IPS-15b (cell line): ENCODE measurements around the gene NTRK3.

Source experiments
- H3K27me3 ChIP-seq: one replicate; pipeline ENCODE4 v1.6.1; 2013; ENCODE audit warnings: low read length; ENCODE audit not compliant: control insufficient read depth, insufficient read depth
- H3K36me3 ChIP-seq: one replicate; pipeline ENCODE4 v1.6.1; 2013; ENCODE audit warnings: low read length; ENCODE audit not compliant: control insufficient read depth, insufficient read depth
- H3K4me1 ChIP-seq: one replicate; pipeline ENCODE4 v1.6.1; 2013; ENCODE audit warnings: mild to moderate bottlenecking, low read length; ENCODE audit not compliant: control insufficient read depth, insufficient read depth
- H3K4me3 ChIP-seq: one replicate; pipeline ENCODE4 v1.5.1; 2013; ENCODE audit warnings: low read depth, low read length
- H3K9ac ChIP-seq: one replicate; pipeline ENCODE4 v1.6.1; 2013; ENCODE audit warnings: low read depth, mild to moderate bottlenecking, low read length
- H3K9me3 ChIP-seq: one replicate; pipeline ENCODE4 v1.6.1; 2013; ENCODE audit warnings: mild to moderate bottlenecking, low read length; ENCODE audit not compliant: control insufficient read depth, insufficient read depth

Gene NTRK3

GRCh38 chr15:87985451-87985850 lies 271.1 kb downstream of the NTRK3 start:
- Histone ChIP-seq H3K36me3 (no peaks in the 10 kb centered on the region), H3K27me3 (no peaks in the 10 kb centered on the region)

GRCh38 chr15:87981969-87982368 lies 274.6 kb downstream of the NTRK3 start:
- no peaks in the 10 kb centered on the region for H3K4me1 ChIP-seq
- no peak overlapping the region for H3K4me3 ChIP-seq
- no peaks in the 10 kb centered on the region for H3K36me3 ChIP-seq
- no peak overlapping the region for H3K9ac ChIP-seq
- H3K9me3 ChIP-seq, result no peaks in the 10 kb centered on the region
- H3K27me3 ChIP-seq, result no peaks in the 10 kb centered on the region

More at GRCh38 chr15:87985451-87985850, 271.1 kb downstream of the NTRK3 start:
- H3K9ac ChIP-seq, result no peak overlapping the region
- no peak overlapping the region for H3K4me3 ChIP-seq
- H3K4me1 ChIP-seq, result no peaks in the 10 kb centered on the region
- no peaks in the 10 kb centered on the region for H3K9me3 ChIP-seq

- Histone ChIP-seq H3K4me3 (no peak overlapping the region), H3K9me3 (no peaks in the 10 kb centered on the region), H3K4me1 (no peaks in the 10 kb centered on the region), H3K36me3 (no peaks in the 10 kb centered on the region), H3K9ac (no peak overlapping the region), H3K27me3 (no peaks in the 10 kb centered on the region)
Measured at GRCh38 chr15:87977907-87978306, 278.6 kb downstream of the NTRK3 start.

GRCh38 chr15:87976552-87976951 lies 280.0 kb downstream of the NTRK3 start:
- Histone ChIP-seq H3K9ac (no peak overlapping the region), H3K4me3 (no peak overlapping the region), H3K4me1 (no peaks in the 10 kb centered on the region), H3K36me3 (no peaks in the 10 kb centered on the region), H3K9me3 (no peaks in the 10 kb centered on the region), H3K27me3 (no peaks in the 10 kb centered on the region)

GRCh38 chr15:87973501-87974215 lies 282.9 kb downstream of the NTRK3 start:
- Histone ChIP-seq H3K4me1 (no peaks in the 10 kb centered on the region), H3K27me3 (no peaks in the 10 kb centered on the region), H3K9me3 (no peaks in the 10 kb centered on the region), H3K9ac (no peak overlapping the region), H3K36me3 (no peaks in the 10 kb centered on the region), H3K4me3 (no peak overlapping the region)

GRCh38 chr15:87971076-87971475 lies 285.5 kb downstream of the NTRK3 start:
- Histone ChIP-seq H3K4me3 (no peak overlapping the region), H3K36me3 (no peaks in the 10 kb centered on the region), H3K27me3 (no peaks in the 10 kb centered on the region), H3K4me1 (no peaks in the 10 kb centered on the region), H3K9ac (no peak overlapping the region), H3K9me3 (no peaks in the 10 kb centered on the region)

- Histone ChIP-seq H3K4me3 (no peak overlapping the region), H3K9me3 (no peaks in the 10 kb centered on the region), H3K9ac (no peak overlapping the region), H3K36me3 (no peaks in the 10 kb centered on the region), H3K4me1 (no peaks in the 10 kb centered on the region), H3K27me3 (no peaks in the 10 kb centered on the region)
Measured at GRCh38 chr15:87967951-87968350, 288.6 kb downstream of the NTRK3 start.

GRCh38 chr15:87965304-87965703 lies 291.2 kb downstream of the NTRK3 start:
- H3K4me3 ChIP-seq, result no peak overlapping the region
- H3K36me3 ChIP-seq, result no peaks in the 10 kb centered on the region
- H3K9ac ChIP-seq, result no peak overlapping the region
- H3K4me1 ChIP-seq, result no peaks in the 10 kb centered on the region
- no peaks in the 10 kb centered on the region for H3K27me3 ChIP-seq
- H3K9me3 ChIP-seq, result no peaks in the 10 kb centered on the region

- no peak overlapping the region for H3K9ac ChIP-seq
- no peaks in the 10 kb centered on the region for H3K27me3 ChIP-seq
- no peaks in the 10 kb centered on the region for H3K9me3 ChIP-seq
- no peak overlapping the region for H3K4me3 ChIP-seq
- H3K4me1 ChIP-seq, result no peaks in the 10 kb centered on the region
- H3K36me3 ChIP-seq, result no peaks in the 10 kb centered on the region
Measured at GRCh38 chr15:87962428-87962827, 294.1 kb downstream of the NTRK3 start.

GRCh38 chr15:87961851-87962420 lies 294.6 kb downstream of the NTRK3 start:
- Histone ChIP-seq H3K4me1 (no peaks in the 10 kb centered on the region), H3K36me3 (no peaks in the 10 kb centered on the region), H3K9me3 (no peaks in the 10 kb centered on the region), H3K9ac (no peak overlapping the region), H3K4me3 (no peak overlapping the region), H3K27me3 (no peaks in the 10 kb centered on the region)

GRCh38 chr15:87959662-87960061 lies 296.9 kb downstream of the NTRK3 start:
- H3K4me1 ChIP-seq, result no peaks in the 10 kb centered on the region
- no peaks in the 10 kb centered on the region for H3K36me3 ChIP-seq
- H3K9ac ChIP-seq, result no peak overlapping the region
- no peaks in the 10 kb centered on the region for H3K27me3 ChIP-seq
- no peak overlapping the region for H3K4me3 ChIP-seq
- H3K9me3 ChIP-seq, result no peaks in the 10 kb centered on the region

- Histone ChIP-seq H3K4me3 (no peak overlapping the region), H3K27me3 (no peaks in the 10 kb centered on the region), H3K9me3 (no peaks in the 10 kb centered on the region), H3K36me3 (no peaks in the 10 kb centered on the region), H3K4me1 (no peaks in the 10 kb centered on the region), H3K9ac (no peak overlapping the region)
Measured at GRCh38 chr15:87959080-87959479, 297.5 kb downstream of the NTRK3 start.
